Sigmoid colon (tissue), 7 donors: ENCODE results near the gene TRAP1. TPM values are rescaled to one million over a fixed set of nuclear protein-coding genes. Genes with fewer than 3 reads are reported as not detected.
A peak's percentile ranks its signal among the peaks of the same experiment; 100 is the strongest.

ENCODE experiments used
- DNase-seq: peaks from one replicate; pipeline ENCODE4 v3.0.0-alpha.2; 2019
- H3K27ac ChIP-seq, 4 donors: fragments of 200-600 bp; sonication (generic); one replicate each; pipeline ENCODE4 v1.5.1; 2016 to 2019; ENCODE audit warnings: mild to moderate bottlenecking in 1 of 4
- H3K27me3 ChIP-seq, 3 donors: fragments of 200-600 bp; sonication (generic); one replicate each; pipeline ENCODE4 v1.5.1; 2019; ENCODE audit warnings: mild to moderate bottlenecking in 1 of 3
- H3K36me3 ChIP-seq, 4 donors: fragments of 200-600 bp; sonication (generic); one replicate each; pipeline ENCODE4 v1.5.1; 2016 to 2019
- H3K4me1 ChIP-seq, 4 donors: fragments of 200-600 bp; sonication (generic); one replicate each; pipeline ENCODE4 v1.5.1; 2017 to 2019
- H3K4me3 ChIP-seq, 4 donors: fragments of 200-600 bp; sonication (generic); one replicate each; pipeline ENCODE4 v1.5.1; 2017 to 2019; ENCODE audit warnings: mild to moderate bottlenecking in 2 of 4, moderate library complexity in 1 of 4
- H3K9me3 ChIP-seq, 4 donors: fragments of 200-600 bp in 3 of 4; sonication (generic) in 3 of 4; one replicate each; pipeline versions ENCODE4 v1.5.1 to v1.6.1; 2013 to 2019
- CTCF ChIP-seq, 4 experiments: fragments of 450-650 bp in 3 of 4; fragments of 200-600 bp in 1 of 4; IDR thresholded peaks; one replicate each; pipeline ENCODE4 v1.5.1; 2016 to 2019; ENCODE audit warnings: antibody characterized with exemption in 4 of 4, mild to moderate bottlenecking in 3 of 4, moderate library complexity in 2 of 4
- EP300 ChIP-seq, 4 donors: sonication (generic); formaldehyde crosslinking; IDR thresholded peaks; one replicate each; pipeline ENCODE4 v1.6.1; 2017; ENCODE audit warnings: antibody characterized with exemption in 4 of 4
- POLR2A ChIP-seq, 2 donors: fragments of 450-650 bp; IDR thresholded peaks; one replicate each; pipeline ENCODE4 v1.6.1; 2016; ENCODE audit warnings: antibody characterized with exemption in 2 of 2, mild to moderate bottlenecking in 2 of 2, moderate library complexity in 2 of 2
- POLR2AphosphoS5 ChIP-seq, 4 donors: sonication (generic); formaldehyde crosslinking; IDR thresholded peaks; one replicate each; pipeline ENCODE4 v1.6.1; 2017; ENCODE audit warnings: antibody characterized with exemption in 4 of 4
- WGBS, 2 donors: extraction: QIAGEN DNeasy Blood & Tissue Kit; methylation state at CpG; one replicate each; pipeline ENCODE4 v1.1.7; 2013; 5-methylcytosine and 5-hydroxymethylcytosine counted together
- intact Hi-C: fragments of 100-400 bp; cut with DNase I; formaldehyde crosslinking; loops from one replicate; pipeline ENCODE4 v1.15.1; 2023
- polyA plus RNA-seq, 3 donors: library from polyadenylated mRNA; stranded (reverse); fragments of 200-250 nt; gene quantifications; one replicate each; pipeline ENCODE4 v1.2.3, GENCODE V29; 2013
- total RNA-seq, 4 donors: library from RNA; depleted of rRNA; stranded (reverse); fragments of >200 nt; gene quantifications; one replicate each; pipeline ENCODE4 v1.1.0, GENCODE V29; 2016
- donor health status: healthy with polysubstance abuse.
- donor health status: Bipolar disorder and iron deficiency.
- donor health status: healthy.

Gene TRAP1
- total and polyA plus RNA-seq, 7 donors = 17.4 to 64.9 (median 45.6) TPM

GRCh38 chr16:3731126-3731935 is 14.0 kb upstream of the TRAP1 start:
- peaks cover 51 to 89% (median 76%) of the 10 kb centered on the region in 4 donors for H3K36me3 ChIP-seq
- no peaks in the 10 kb centered on the region for H3K27me3 ChIP-seq
- no peaks in the 10 kb centered on the region for H3K4me1 ChIP-seq
- intact Hi-C loops = no loop called here
- TF ChIP-seq CTCF (IDR thresholded peaks at IDR 0.05) = no peak
- no peak for TF ChIP-seq POLR2A (IDR thresholded peaks at IDR 0.05)
- TF ChIP-seq EP300 (IDR thresholded peaks at IDR 0.05) = no peak
- TF ChIP-seq POLR2AphosphoS5 (IDR thresholded peaks at IDR 0.05) = no peak
- H3K27ac ChIP-seq = no peak overlapping the region
- H3K9me3 ChIP-seq = no peaks in the 10 kb centered on the region
- WGBS, 2 donors = 93% methylated on average over 34 of the region's 34 CpGs
- DNase-seq = peak; percentile 53
- no peak overlapping the region for H3K4me3 ChIP-seq

GRCh38 chr16:3730161-3731125 is 13.1 kb upstream of the TRAP1 start:
- intact Hi-C loops = no loop called here
- DNase-seq = no peak
- WGBS, 2 donors = 94 to 95% methylated on average over 24 of the region's 24 CpGs
- Histone ChIP-seq H3K27me3 (no peaks in the 10 kb centered on the region), H3K4me1 (no peaks in the 10 kb centered on the region), H3K4me3 (no peak overlapping the region), H3K36me3 (peaks cover 45 to 86% (median 67%) of the 10 kb centered on the region in 4 donors), H3K9me3 (no peaks in the 10 kb centered on the region), H3K27ac (no peak overlapping the region)
- TF ChIP-seq POLR2A (IDR thresholded peaks at IDR 0.05) = no peak
- TF ChIP-seq POLR2AphosphoS5 (IDR thresholded peaks at IDR 0.05) = no peak
- TF ChIP-seq EP300 (IDR thresholded peaks at IDR 0.05) = no peak
- no peak for TF ChIP-seq CTCF (IDR thresholded peaks at IDR 0.05)

GRCh38 chr16:3729161-3730112 is 12.1 kb upstream of the TRAP1 start:
- Histone ChIP-seq H3K36me3 (peaks cover 36 to 76% (median 57%) of the 10 kb centered on the region in 4 donors), H3K27ac (no peak overlapping the region), H3K4me3 (no peak overlapping the region), H3K4me1 (no peaks in the 10 kb centered on the region), H3K9me3 (no peaks in the 10 kb centered on the region), H3K27me3 (no peaks in the 10 kb centered on the region)
- intact Hi-C loops = no loop called here
- 94 to 95% methylated on average over 49 of the region's 49 CpGs for WGBS, 2 donors
- DNase-seq = no peak
- TF ChIP-seq POLR2AphosphoS5 (IDR thresholded peaks at IDR 0.05) (no peak), POLR2A (IDR thresholded peaks at IDR 0.05) (no peak), CTCF (IDR thresholded peaks at IDR 0.05) (no peak), EP300 (IDR thresholded peaks at IDR 0.05) (no peak)

GRCh38 chr16:3728424-3729160 is 11.3 kb upstream of the TRAP1 start:
- intact Hi-C loops = no loop called here
- Histone ChIP-seq H3K27ac (no peak overlapping the region), H3K4me3 (no peak overlapping the region), H3K27me3 (no peaks in the 10 kb centered on the region), H3K9me3 (no peaks in the 10 kb centered on the region), H3K36me3 (peaks cover 33 to 68% (median 50%) of the 10 kb centered on the region in 4 donors), H3K4me1 (no peaks in the 10 kb centered on the region)
- no peak for DNase-seq
- TF ChIP-seq CTCF (IDR thresholded peaks at IDR 0.05) (no peak), POLR2AphosphoS5 (IDR thresholded peaks at IDR 0.05) (no peak), EP300 (IDR thresholded peaks at IDR 0.05) (no peak), POLR2A (IDR thresholded peaks at IDR 0.05) (no peak)
- 96% methylated on average over 31 of the region's 31 CpGs for WGBS, 2 donors
